Iris pigment epithelial cell (primary cell): ENCODE results near the gene LRWD1.
"Not testable (repeated sequence)": the region's sequence is repeated elsewhere in the genome, so short reads cannot be mapped to it uniquely, and the experiment has no call there.

Experiments
- DNase-seq: peaks from one replicate; pipeline ENCODE4 v3.0.0-alpha.2; 2011; ENCODE audit warnings: low read depth

Gene LRWD1

GRCh38 chr7:102496861-102497260 is 32.1 kb downstream of the LRWD1 start:
- DNase-seq, result not testable (repeated sequence)

DNA sequence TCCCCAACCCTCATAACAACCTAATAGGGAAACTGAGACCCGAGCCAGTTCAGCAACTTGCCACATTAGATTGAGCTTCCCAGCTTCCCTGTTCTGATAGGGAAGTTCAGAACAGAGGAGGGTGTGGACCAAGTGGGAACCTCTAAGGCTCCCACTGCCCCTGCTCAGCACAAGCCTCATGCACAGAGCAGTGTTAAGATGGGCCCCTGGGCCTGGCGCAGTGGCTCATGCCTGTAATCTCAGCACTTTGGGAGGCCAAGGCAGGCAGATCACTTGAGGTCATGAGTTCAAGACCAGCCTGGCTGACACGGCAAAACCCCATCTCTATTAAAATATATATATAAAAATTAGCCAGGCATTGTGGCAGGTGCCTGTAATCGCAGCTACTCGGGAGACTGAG is 32.5 kb downstream of the LRWD1 start:
- not testable (repeated sequence) for DNase-seq

- not testable (repeated sequence) for DNase-seq
Measured at GRCh38 chr7:102498321-102498720, 33.5 kb downstream of the LRWD1 start.

GRCh38 chr7:102503141-102503540 is 38.4 kb downstream of the LRWD1 start:
- DNase-seq, result not testable (repeated sequence)

GRCh38 chr7:102505298-102506185 is 40.8 kb downstream of the LRWD1 start:
- DNase-seq, result not testable (repeated sequence)

- DNase-seq, result not testable (repeated sequence)
Measured at GRCh38 chr7:102507410-102508088, 42.8 kb downstream of the LRWD1 start.

GRCh38 chr7:102510575-102510974 is 45.8 kb downstream of the LRWD1 start:
- DNase-seq, result not testable (repeated sequence)

DNA sequence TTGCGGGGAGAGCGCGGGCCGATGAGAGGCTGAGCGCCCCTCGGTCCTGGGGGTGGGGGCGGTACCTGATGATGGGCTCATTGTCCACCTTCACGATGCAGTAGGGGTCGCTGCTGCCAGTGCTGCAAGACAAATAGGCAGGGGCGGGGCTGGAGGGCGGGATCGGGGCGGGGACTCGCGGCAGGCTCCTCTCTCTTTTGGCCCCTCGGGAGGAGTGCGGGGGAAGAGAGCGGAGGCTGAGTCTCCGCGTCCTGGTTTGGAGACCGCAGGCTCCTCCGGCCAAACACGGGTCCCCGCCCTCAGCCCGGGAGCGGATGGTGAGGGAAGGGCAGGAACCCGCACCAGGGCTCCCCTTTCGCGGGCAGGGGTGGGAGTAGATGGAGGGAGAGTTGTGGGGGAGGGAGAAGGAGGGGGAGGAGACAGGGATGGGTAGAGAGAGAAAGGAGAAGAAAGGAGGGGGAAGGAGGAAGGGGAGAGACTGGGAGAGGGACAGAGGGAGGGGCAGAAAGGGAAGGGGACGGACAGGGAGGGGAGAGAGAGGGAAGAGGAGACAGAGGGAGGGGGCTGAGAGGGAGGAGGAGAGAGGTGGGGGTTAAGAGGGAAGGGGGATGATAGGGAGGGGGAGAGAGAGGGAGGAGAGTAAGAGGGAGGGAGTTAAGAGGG is 47.2 kb downstream of the LRWD1 start:
- DNase-seq, result not testable (repeated sequence)

GRCh38 chr7:102512642-102513221 is 47.9 kb downstream of the LRWD1 start:
- peak; percentile 49 for DNase-seq

- DNase-seq, result not testable (repeated sequence)
Measured at GRCh38 chr7:102514881-102515721, 50.3 kb downstream of the LRWD1 start.

- not testable (repeated sequence) for DNase-seq
Measured at GRCh38 chr7:102515889-102516288, 51.1 kb downstream of the LRWD1 start.

DNA sequence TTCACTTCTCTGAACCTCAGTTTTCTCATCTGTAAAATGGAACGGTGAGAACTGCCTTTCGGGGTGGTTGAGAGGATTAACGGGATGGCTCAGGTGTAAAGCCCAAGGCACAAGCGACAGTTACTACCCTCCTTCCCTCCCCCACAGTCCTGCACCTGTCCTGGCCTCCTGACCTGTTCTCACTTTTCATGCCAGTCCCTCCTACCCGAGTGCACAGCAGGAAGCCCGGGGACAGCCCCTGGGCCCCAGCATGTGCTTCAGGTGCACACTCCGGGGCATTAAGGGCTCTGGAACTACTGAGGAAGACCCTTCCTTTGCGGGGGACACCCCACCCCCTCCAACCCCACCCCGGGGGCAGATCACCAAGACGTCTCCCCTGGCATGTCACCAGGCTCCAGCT is 52.2 kb downstream of the LRWD1 start:
- DNase-seq, result not testable (repeated sequence)

GRCh38 chr7:102517550-102518147 is 52.9 kb downstream of the LRWD1 start, which contains the start of gene RASA4B:
TSS of gene RASA4B (minus strand) at chr7:102517777. CDS start at chr7:102517710, 67 bp downstream.
- DNase-seq, result not testable (repeated sequence)

- DNase-seq, result not testable (repeated sequence)
Measured at GRCh38 chr7:102520797-102521196, 56.0 kb downstream of the LRWD1 start.
